HEK293T (cell line): ENCODE data around the gene COA3.

Source experiments
- ARNT ChIP-seq: fragments of 450-650 bp; IDR thresholded peaks from 2 replicates; pipeline ENCODE4 v1.6.1; 2017; ENCODE audit warnings: mild to moderate bottlenecking
- BHLHE40 ChIP-seq: fragments of 450-650 bp; IDR thresholded peaks from 2 replicates; pipeline ENCODE4 v1.6.1; 2016; ENCODE audit warnings: mild to moderate bottlenecking, moderate library complexity, borderline replicate concordance
- FOXA1 ChIP-seq: fragments of 450-650 bp; IDR thresholded peaks from 2 replicates; pipeline ENCODE4 v1.6.1; 2016; ENCODE audit warnings: mild to moderate bottlenecking
- FOXK2 ChIP-seq: fragments of 450-650 bp; IDR thresholded peaks from 2 replicates; pipeline ENCODE4 v1.6.1; 2016; ENCODE audit warnings: mild to moderate bottlenecking
- LEF1 ChIP-seq: fragments of 450-650 bp; IDR thresholded peaks from 2 replicates; pipeline ENCODE4 v1.6.1; 2017; ENCODE audit warnings: mild to moderate bottlenecking, borderline replicate concordance
- SP1 ChIP-seq: fragments of 450-650 bp; IDR thresholded peaks from 2 replicates; pipeline ENCODE4 v1.6.1; 2017
- SUZ12 ChIP-seq: fragments of 450-650 bp; IDR thresholded peaks from 2 replicates; pipeline ENCODE4 v1.6.1; 2016; ENCODE audit warnings: mild to moderate bottlenecking
- TARDBP ChIP-seq: fragments of 450-650 bp; IDR thresholded peaks from 2 replicates; pipeline ENCODE4 v1.6.1; 2016
- ZNF384 ChIP-seq: fragments of 450-650 bp; IDR thresholded peaks from 2 replicates; pipeline ENCODE4 v1.6.1; 2016
- TF ChIP-seq, protein P1 (sequence below): fragments of 450-650 bp; IDR thresholded peaks from 2 replicates; pipeline ENCODE4 v1.6.1; 2016

DNA sequence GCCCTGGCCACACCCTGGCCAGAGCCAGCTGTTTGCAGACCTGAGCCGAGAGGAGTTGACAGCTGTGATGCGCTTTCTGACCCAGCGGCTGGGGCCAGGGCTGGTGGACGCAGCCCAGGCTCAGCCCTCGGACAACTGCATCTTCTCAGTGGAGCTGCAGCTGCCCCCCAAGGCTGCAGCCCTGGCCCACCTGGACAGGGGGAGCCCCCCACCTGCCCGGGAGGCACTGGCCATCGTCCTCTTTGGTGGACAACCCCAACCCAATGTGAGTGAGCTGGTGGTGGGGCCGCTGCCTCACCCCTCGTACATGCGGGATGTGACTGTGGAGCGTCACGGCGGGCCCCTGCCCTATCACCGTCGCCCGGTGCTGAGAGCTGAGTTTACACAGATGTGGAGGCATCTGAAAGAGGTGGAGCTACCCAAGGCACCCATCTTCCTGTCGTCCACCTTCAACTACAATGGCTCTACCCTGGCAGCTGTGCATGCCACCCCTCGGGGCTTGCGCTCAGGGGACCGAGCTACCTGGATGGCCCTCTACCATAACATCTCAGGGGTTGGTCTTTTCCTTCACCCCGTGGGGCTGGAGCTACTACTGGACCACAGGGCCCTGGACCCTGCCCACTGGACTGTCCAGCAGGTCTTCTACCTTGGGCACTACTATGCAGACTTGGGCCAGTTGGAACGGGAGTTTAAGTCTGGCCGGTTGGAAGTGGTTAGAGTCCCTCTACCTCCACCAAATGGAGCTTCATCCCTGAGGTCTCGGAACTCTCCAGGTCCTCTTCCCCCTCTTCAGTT is 46.5 kb upstream of the COA3 start:
- TF ChIP-seq LEF1: no peak
- TF ChIP-seq, protein P1, sequence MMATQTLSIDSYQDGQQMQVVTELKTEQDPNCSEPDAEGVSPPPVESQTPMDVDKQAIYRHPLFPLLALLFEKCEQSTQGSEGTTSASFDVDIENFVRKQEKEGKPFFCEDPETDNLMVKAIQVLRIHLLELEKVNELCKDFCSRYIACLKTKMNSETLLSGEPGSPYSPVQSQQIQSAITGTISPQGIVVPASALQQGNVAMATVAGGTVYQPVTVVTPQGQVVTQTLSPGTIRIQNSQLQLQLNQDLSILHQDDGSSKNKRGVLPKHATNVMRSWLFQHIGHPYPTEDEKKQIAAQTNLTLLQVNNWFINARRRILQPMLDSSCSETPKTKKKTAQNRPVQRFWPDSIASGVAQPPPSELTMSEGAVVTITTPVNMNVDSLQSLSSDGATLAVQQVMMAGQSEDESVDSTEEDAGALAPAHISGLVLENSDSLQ: no peak
- TF ChIP-seq FOXK2: no peak
- no peak for TF ChIP-seq BHLHE40
- no peak for TF ChIP-seq TARDBP
- TF ChIP-seq SP1: no peak
- no peak for TF ChIP-seq FOXA1
- TF ChIP-seq ARNT: no peak
- TF ChIP-seq SUZ12: no peak
- no peak for TF ChIP-seq ZNF384
